Measurements from ENCODE around the gene OFD1.

OFD1 gene

GRCh38 chrX:13734278-13735172 lies at the start of gene OFD1, which contains the start of gene TRAPPC2:
OFD1 (plus strand) TSS chrX:13734748; CDS start chrX:13735072, 324 bp downstream.
TRAPPC2 (minus strand) TSS chrX:13734620; CDS start chrX:13719963, 14,657 bp downstream.
- DNase-seq (ENCODE audit: low read depth, low spot score), result peak; percentile 99

DNA sequence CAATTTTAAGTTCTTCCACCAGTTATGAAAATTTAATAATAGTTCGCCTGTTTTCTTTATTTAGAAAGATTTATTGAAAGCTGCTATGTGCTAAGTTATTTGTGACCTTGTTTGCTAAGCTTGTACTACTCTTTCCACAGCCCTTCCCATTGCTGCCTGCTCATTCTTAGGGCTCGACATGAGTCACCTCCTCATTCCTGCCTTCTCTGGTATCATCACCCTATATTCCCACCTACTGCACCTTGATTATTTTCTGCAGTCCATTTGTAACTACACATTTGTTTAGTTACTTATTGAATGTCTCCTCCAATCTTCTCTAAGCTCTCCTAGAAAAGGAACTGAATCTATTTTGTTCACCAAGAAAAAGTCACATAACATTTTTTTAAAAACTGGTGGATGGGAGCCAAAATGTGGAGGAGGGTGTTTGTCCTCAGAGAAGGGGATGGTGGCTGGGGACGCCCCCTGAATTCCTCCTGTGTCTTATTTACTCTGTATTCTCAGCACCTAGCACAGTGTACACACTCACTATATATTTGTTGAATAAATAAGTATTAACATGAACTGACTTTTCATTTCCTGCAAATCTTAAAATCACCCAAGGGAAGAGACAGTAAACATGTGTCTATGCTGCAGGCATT lies 49.3 kb upstream of the OFD1 start:
- no peak for DNase-seq (ENCODE audit: low read depth, low spot score)

- DNase-seq (ENCODE audit: low read depth, low spot score), result no peak
These were observed 47.3 kb upstream of the OFD1 start for GRCh38 chrX:13687203-13687602.

DNA sequence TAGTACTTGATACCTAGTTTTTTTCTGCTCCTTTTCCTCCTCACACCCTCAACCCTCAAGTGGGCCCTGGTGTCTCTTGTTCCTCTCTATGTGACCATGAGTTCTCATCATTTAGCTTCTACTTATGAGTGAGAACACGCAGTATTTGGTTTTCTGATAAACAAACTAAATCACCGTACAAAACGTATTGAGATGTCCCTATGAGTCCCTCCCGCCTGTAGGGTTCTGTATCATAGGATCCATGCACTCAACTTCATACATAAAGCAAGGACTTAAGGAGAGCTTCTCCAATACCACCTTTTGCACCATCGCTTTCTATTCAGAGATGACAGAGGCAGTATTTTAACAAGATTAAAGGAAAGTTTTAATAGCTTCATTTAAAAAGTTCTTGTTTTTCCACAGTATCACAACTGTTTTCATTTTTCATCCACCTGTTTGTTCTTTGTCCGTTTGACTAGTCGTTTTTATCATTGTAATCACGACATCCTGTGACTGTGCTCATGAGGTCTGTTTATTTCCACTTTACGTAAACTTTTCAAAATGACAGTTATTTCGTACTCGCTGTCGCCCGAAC lies 46.1 kb upstream of the OFD1 start:
- DNase-seq (ENCODE audit: low read depth, low spot score), result no peak

- DNase-seq (ENCODE audit: low read depth, low spot score), result peak; percentile 83
These were observed 45.4 kb upstream of the OFD1 start, which contains the start of gene RAB9A for GRCh38 chrX:13688958-13689740. RAB9A (plus strand) TSS chrX:13689128; CDS start chrX:13708747, 19,619 bp downstream.

- DNase-seq (ENCODE audit: low read depth, low spot score), result no peak
These were observed 44.8 kb upstream of the OFD1 start for GRCh38 chrX:13689741-13690211.

GRCh38 chrX:13690836-13691235 lies 43.7 kb upstream of the OFD1 start:
- peak; percentile 31 for DNase-seq (ENCODE audit: low read depth, low spot score)

DNA sequence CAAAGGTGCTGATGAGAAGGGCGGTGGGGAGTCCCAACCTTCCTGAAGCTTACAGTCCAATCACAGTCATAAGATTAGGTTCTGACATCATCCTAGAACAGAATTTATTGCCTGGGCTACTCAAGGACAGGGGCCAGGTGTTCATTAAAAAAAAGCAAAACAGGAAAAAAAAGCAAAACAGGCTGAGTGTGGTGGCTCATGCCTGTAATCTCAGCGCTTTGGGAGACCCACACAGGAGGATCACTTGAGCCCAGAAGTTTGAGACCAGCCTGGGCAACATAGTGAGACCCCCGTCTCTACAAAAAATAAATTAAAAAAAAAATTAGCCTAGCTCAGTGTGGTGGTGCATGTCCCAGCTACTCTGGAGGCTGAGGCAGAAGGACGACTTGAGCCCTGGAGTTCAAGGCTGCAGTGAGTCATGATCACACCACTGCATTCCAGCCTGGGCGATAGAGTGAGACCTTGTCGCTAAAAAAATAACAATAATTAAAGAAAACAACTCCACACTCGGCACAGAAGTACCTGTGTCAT lies 42.6 kb upstream of the OFD1 start:
- DNase-seq (ENCODE audit: low read depth, low spot score), result no peak

- no peak for DNase-seq (ENCODE audit: low read depth, low spot score)
These were observed 41.7 kb upstream of the OFD1 start for GRCh38 chrX:13692771-13693231.

DNA sequence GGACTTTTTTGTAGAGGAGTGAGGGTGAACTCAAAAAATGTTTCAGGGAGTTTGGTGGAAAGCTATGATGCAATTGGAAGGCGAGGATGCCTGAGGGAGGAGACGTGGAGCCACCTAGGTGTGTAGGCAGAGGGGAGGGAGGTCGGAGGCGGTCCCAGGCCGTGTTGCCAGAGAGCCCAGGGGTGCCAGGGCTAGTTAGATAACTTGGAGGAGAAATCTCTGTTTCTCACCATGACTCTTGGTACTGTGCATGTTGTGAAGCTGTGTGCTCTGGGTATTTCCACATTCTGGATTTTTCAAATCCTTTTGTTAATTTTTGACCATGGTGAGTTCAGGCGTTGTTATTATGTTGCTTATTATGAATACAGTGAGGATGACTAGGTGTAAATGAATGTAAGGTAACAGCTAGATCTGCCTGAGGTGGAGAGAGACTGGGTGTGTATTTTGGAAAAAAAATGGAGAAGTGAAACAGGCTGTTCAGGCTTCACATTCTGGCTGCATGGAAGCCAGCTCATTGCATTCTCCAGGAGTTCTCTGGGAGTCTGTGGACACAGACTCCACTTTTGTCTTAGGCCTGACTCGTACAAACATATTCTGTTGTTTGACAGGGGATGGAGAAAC lies 41.1 kb upstream of the OFD1 start:
- peak; percentile 30 for DNase-seq (ENCODE audit: low read depth, low spot score)

- no peak for DNase-seq (ENCODE audit: low read depth, low spot score)
These were observed 40.2 kb upstream of the OFD1 start for GRCh38 chrX:13694359-13694758.

GRCh38 chrX:13694983-13695382 lies 39.6 kb upstream of the OFD1 start:
- no peak for DNase-seq (ENCODE audit: low read depth, low spot score)

DNA sequence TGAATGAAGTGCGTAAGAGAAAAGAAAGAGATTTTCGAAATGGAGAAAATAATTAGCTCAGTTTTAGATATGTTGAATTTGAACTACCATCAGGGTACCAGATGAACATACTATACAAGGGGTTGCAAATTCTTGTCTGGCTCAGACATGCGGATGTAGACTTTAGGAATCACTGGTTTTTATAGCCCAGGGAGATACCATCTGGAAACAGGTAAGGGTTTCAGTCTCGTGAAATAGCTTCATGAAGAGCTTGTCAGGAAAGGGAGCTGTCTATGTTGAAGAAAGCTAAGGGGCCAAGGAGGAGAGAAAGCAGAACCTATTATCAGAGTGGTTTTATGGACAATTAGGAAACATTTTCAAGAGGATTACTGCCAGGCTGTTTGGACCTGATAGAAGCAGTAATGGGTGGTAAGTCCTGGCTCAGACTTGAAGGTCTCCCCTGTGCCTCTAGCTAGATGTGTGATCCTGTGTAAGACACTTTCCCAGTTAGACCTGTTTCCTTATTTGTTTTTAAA lies 38.9 kb upstream of the OFD1 start:
- DNase-seq (ENCODE audit: low read depth, low spot score), result no peak

DNA sequence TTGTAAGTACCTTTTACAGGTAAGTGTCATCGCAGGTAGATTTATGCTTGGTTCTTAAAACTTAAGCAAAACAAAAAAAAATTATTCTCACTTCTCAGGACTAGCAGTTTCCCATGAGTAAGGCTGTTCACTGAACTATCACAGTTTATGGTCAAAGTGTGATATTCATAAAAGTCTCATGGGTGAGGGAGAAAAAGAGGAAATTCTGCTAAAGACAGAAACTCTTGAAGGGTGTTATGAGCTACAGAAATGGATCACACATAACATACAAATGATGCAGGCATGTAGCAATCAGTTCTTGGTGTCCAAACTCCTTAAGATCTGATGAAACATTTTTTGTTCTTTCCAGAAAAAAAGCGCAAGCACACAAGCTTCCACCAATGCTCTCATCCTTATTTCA lies 37.1 kb upstream of the OFD1 start:
- no peak for DNase-seq (ENCODE audit: low read depth, low spot score)

DNA sequence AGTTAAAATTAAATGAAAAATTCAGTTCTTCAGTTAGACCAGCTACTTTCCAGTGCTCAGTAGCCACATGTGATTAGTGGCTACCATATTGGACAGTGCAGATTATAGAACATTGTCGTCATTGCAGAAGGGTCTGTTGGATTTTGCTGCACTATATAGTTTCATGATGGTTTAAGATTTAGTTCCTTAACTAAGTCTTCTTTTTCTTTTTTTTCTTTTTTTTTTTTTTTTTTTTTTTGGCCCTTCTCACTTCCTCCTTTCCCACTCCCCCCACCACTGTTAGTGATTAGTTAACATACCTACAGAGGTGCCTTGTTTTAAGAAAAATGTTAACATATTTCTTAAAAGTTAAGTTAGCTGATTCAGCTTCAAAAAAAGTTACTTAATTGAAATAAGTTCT lies 36.6 kb upstream of the OFD1 start:
- DNase-seq (ENCODE audit: low read depth, low spot score), result no peak

DNA sequence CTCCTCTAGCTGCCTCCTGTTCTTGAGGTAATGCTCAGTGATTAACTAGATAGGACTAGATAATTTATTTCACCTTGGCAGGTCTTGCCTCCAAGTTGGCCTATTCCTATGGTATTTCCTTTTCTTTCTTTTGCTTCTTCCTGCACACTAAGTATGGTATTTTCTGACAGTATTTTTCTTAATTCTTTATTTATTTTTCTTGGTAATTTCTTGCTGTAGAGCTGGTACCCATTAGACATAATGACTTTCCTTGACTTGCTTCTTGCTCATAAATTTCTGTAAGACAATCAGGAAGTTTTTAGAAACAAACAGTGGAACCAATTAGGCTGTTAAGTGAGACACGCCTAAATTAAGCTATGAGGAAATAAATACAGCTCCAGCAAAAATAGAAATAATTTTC lies 36.1 kb upstream of the OFD1 start:
- no peak for DNase-seq (ENCODE audit: low read depth, low spot score)

DNA sequence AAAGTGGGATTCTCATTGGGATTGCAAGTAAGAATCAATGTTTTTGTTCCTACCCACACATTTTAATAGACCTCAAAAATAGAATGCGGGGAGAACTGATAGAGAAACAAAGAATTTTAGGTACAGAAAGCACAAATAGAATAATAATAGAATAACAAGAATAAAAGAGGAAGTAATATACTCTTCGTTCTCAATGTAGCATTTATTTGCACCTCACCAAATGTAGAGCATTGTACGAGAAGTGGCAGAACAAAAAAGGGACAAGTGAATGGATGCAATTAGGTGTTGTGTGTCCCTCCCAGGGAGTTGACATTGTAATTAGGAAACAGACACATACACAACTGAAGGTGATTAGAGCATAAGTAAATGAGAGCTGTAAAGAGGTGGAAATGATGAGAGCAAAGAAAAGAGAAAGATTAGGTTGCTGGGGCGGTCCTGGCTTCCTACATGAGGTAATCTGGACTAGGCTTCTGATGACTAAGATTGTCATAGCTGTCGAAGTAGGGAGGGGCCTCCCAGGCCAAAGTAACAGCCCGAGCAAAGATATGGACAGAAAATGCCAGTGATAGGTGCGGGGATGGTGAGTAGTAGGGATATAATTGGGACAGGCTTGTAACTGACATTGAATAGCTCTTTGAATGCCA lies 35.2 kb upstream of the OFD1 start:
- DNase-seq (ENCODE audit: low read depth, low spot score), result no peak

DNA sequence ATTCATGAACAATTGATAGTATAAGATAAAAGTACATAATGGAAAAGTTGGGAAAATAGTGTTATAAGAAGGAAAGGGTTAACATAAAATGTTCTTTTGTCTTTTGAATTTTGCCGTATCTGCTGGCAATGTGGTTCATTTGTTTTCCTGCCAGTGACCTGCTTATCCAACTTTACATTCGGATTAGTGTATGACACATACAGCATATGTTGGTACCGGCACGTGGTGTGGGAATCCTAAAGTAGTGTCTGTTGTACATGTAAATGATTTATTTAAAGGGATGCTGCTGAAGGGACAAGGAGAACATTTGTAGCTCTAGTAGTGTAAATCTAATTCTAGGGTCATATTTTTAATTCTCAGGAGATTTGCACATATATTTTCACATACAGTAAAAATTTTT lies 34.2 kb upstream of the OFD1 start:
- no peak for DNase-seq (ENCODE audit: low read depth, low spot score)

DNA sequence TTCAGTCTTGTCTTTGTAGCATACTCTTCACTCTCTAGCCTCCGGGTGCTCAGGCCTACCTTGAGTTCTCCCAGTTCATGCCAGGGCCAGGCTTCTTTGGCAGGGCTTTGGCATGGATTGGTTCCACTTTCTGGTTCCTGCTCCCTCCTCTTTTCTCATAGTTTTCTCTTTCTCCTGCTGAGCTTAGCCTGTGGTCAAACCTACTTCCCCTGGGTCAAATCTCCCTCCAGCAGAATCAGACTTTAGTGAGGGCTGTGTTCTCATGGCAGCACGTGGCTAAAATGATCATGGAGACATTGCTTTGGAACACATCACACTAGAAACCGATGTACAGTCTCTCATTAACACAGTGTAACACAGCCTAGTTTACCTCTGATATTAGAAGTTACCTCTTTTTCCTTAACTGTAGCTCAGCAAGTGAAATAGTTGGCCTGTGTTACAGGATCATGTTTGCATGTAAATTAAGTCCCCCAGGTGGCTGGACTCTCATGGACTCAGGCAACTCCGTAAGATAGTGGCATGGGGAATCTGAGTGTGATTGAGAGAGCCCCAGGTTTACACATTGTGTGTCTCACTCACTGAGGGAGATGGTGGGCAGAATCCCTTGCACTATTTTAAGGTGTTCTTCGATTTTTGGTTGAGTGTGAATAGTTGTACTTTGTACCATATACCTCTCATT lies 32.3 kb upstream of the OFD1 start:
- DNase-seq (ENCODE audit: low read depth, low spot score), result no peak

Measured in ELF-1 (cell line).